SK-N-SH treated with all-trans-retinoic acid at 6 μM for 48 hours (cell line): ENCODE results near the gene LITAF.
A peak's percentile ranks its signal among the peaks of the same experiment; 100 is the strongest.

ENCODE experiments used
- ATAC-seq: fragments of 200-7000 bp; cut with Tn5 transposase; 3 replicates; pipeline ENCODE4 v1.9.1; 2020; ENCODE audit warnings: mild to moderate bottlenecking, moderate library complexity
- ARNTL ChIP-seq: fragments of 450-650 bp; formaldehyde crosslinking; IDR thresholded peaks from 2 replicates; pipeline ENCODE4 v1.5.0; 2020; ENCODE audit warnings: low read depth, mild to moderate bottlenecking, moderate library complexity, borderline replicate concordance
- BACH2 ChIP-seq: fragments of 250-450 bp; sonication (Bioruptor Pico); IDR thresholded peaks from 2 replicates; pipeline ENCODE4 v1.9.0; 2021; ENCODE audit warnings: mild to moderate bottlenecking, borderline replicate concordance
- CSRNP3 ChIP-seq: fragments of 250-450 bp; sonication (Bioruptor Pico); IDR thresholded peaks from 2 replicates; pipeline ENCODE4 v1.5.1; 2021; ENCODE audit warnings: mild to moderate bottlenecking, moderate library complexity
- ESRRG ChIP-seq: fragments of 250-450 bp; sonication (Bioruptor Pico); IDR thresholded peaks from 2 replicates; pipeline ENCODE4 v1.6.1; 2021; ENCODE audit warnings: mild to moderate bottlenecking
- GLIS3 ChIP-seq: fragments of 250-450 bp; sonication (Bioruptor Pico); IDR thresholded peaks from 2 replicates; pipeline ENCODE4 v1.5.0; 2020; ENCODE audit warnings: mild to moderate bottlenecking, moderate library complexity
- ISL1 ChIP-seq: fragments of 250-450 bp; sonication (Bioruptor Pico); IDR thresholded peaks from 2 replicates; pipeline ENCODE4 v2.1.2; 2022; ENCODE audit warnings: mild to moderate bottlenecking, moderate library complexity
- OSR1 ChIP-seq: fragments of 250-450 bp; sonication (Bioruptor Pico); IDR thresholded peaks from 2 replicates; pipeline ENCODE4 v1.8.0; 2022; ENCODE audit warnings: moderate library complexity, mild to moderate bottlenecking, inconsistent platforms
- POU6F1 ChIP-seq: fragments of 250-450 bp; sonication (Bioruptor Pico); IDR thresholded peaks from 2 replicates; pipeline ENCODE4 v1.8.0; 2021; ENCODE audit warnings: low read depth, mild to moderate bottlenecking, moderate library complexity, borderline replicate concordance
- PPARA ChIP-seq: fragments of 250-450 bp; sonication (Bioruptor Pico); IDR thresholded peaks from 2 replicates; pipeline ENCODE4 v1.5.0; 2020; ENCODE audit warnings: mild to moderate bottlenecking, borderline replicate concordance
- SNAI2 ChIP-seq: fragments of 250-450 bp; sonication (Bioruptor Pico); IDR thresholded peaks from 2 replicates; pipeline ENCODE4 v1.5.0; 2020; ENCODE audit warnings: mild to moderate bottlenecking, moderate library complexity
- TCF4 ChIP-seq: fragments of 250-450 bp; sonication (Bioruptor Pico); IDR thresholded peaks from 2 replicates; pipeline ENCODE4 v1.8.0; 2021; ENCODE audit warnings: mild to moderate bottlenecking, moderate library complexity, borderline replicate concordance
- TOX ChIP-seq: fragments of 250-450 bp; sonication (Bioruptor Pico); IDR thresholded peaks from 2 replicates; pipeline ENCODE4 v1.8.0; 2021; ENCODE audit warnings: mild to moderate bottlenecking, moderate library complexity, borderline replicate concordance
- ZC3H10 ChIP-seq: fragments of 250-450 bp; sonication (Bioruptor Pico); IDR thresholded peaks from 2 replicates; pipeline ENCODE4 v1.5.1; 2021; ENCODE audit warnings: mild to moderate bottlenecking, moderate library complexity
- ZFP3 ChIP-seq: fragments of 250-450 bp; sonication (Bioruptor Pico); IDR thresholded peaks from 2 replicates; pipeline ENCODE4 v1.5.0; 2020; ENCODE audit warnings: mild to moderate bottlenecking, moderate library complexity
- ZFP30 ChIP-seq: fragments of 450-650 bp; formaldehyde crosslinking; IDR thresholded peaks from 2 replicates; pipeline ENCODE4 v1.5.0; 2022; ENCODE audit warnings: mild to moderate bottlenecking, moderate library complexity
- ZNF565 ChIP-seq: fragments of 450-650 bp; formaldehyde crosslinking; conservative IDR thresholded peaks from 2 replicates; pipeline ENCODE4 v1.5.0; 2020; ENCODE audit warnings: low read depth, mild to moderate bottlenecking, moderate library complexity
- ZNF70 ChIP-seq: fragments of 450-650 bp; formaldehyde crosslinking; IDR thresholded peaks from 2 replicates; pipeline ENCODE4 v1.5.0; 2020; ENCODE audit warnings: mild to moderate bottlenecking, moderate library complexity
- TF ChIP-seq, protein P1 (sequence below): fragments of 250-450 bp; sonication (Bioruptor Pico); IDR thresholded peaks from 2 replicates; pipeline ENCODE4 v1.5.1; 2020; ENCODE audit warnings: low read depth, mild to moderate bottlenecking, moderate library complexity
- TF ChIP-seq, protein P2 (sequence below): fragments of 250-450 bp; sonication (Bioruptor Pico); IDR thresholded peaks from 2 replicates; pipeline ENCODE4 v1.5.0; 2020; ENCODE audit warnings: mild to moderate bottlenecking, moderate library complexity
- TF ChIP-seq, protein P3 (sequence below): fragments of 250-450 bp; sonication (Bioruptor Pico); IDR thresholded peaks from 2 replicates; pipeline ENCODE4 v1.8.0; 2020; ENCODE audit warnings: mild to moderate bottlenecking, moderate library complexity, borderline replicate concordance

Gene LITAF

DNA sequence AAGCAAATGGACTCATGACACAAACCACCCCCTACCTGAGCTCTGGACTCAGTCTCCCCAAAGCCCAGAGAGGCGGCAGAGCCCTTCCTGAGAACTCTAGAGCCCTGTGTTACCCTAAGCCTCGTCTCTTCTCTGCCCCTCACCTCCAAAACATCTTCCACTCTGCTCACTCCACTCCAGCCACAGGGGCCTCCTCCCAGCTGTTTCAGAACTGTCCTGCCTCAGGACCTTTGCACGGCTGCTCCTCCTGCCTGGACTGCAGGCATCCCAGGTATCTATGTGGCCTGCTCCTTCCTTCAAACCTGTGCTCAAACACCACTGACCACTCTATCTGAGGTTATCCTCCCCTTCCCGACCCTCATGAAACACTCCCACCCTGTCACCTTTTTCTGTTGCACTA, 12.9 kb upstream of the LITAF start:
- ATAC-seq, result no peak
- TF ChIP-seq ZFP3 (CRISPR knock-in tag) (no peak), TOX (no peak), ZNF565 (CRISPR knock-in tag) (no peak), CSRNP3 (CRISPR knock-in tag) (no peak), SNAI2 (CRISPR knock-in tag) (no peak), POU6F1 (CRISPR knock-in tag) (no peak), ESRRG (CRISPR knock-in tag) (no peak), OSR1 (CRISPR knock-in tag) (no peak), ISL1 (CRISPR knock-in tag) (no peak), ARNTL (no peak), ZNF70 (no peak), GLIS3 (CRISPR knock-in tag) (no peak), ZC3H10 (CRISPR knock-in tag) (no peak)
- TF ChIP-seq, protein P1, sequence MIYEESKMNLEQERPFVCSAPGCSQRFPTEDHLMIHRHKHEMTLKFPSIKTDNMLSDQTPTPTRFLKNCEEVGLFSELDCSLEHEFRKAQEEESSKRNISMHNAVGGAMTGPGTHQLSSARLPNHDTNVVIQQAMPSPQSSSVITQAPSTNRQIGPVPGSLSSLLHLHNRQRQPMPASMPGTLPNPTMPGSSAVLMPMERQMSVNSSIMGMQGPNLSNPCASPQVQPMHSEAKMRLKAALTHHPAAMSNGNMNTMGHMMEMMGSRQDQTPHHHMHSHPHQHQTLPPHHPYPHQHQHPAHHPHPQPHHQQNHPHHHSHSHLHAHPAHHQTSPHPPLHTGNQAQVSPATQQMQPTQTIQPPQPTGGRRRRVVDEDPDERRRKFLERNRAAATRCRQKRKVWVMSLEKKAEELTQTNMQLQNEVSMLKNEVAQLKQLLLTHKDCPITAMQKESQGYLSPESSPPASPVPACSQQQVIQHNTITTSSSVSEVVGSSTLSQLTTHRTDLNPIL (CRISPR knock-in tag), result no peak
- TF ChIP-seq, protein P2, sequence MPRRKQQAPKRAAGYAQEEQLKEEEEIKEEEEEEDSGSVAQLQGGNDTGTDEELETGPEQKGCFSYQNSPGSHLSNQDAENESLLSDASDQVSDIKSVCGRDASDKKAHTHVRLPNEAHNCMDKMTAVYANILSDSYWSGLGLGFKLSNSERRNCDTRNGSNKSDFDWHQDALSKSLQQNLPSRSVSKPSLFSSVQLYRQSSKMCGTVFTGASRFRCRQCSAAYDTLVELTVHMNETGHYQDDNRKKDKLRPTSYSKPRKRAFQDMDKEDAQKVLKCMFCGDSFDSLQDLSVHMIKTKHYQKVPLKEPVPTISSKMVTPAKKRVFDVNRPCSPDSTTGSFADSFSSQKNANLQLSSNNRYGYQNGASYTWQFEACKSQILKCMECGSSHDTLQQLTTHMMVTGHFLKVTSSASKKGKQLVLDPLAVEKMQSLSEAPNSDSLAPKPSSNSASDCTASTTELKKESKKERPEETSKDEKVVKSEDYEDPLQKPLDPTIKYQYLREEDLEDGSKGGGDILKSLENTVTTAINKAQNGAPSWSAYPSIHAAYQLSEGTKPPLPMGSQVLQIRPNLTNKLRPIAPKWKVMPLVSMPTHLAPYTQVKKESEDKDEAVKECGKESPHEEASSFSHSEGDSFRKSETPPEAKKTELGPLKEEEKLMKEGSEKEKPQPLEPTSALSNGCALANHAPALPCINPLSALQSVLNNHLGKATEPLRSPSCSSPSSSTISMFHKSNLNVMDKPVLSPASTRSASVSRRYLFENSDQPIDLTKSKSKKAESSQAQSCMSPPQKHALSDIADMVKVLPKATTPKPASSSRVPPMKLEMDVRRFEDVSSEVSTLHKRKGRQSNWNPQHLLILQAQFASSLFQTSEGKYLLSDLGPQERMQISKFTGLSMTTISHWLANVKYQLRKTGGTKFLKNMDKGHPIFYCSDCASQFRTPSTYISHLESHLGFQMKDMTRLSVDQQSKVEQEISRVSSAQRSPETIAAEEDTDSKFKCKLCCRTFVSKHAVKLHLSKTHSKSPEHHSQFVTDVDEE (CRISPR knock-in tag), result no peak

DNA sequence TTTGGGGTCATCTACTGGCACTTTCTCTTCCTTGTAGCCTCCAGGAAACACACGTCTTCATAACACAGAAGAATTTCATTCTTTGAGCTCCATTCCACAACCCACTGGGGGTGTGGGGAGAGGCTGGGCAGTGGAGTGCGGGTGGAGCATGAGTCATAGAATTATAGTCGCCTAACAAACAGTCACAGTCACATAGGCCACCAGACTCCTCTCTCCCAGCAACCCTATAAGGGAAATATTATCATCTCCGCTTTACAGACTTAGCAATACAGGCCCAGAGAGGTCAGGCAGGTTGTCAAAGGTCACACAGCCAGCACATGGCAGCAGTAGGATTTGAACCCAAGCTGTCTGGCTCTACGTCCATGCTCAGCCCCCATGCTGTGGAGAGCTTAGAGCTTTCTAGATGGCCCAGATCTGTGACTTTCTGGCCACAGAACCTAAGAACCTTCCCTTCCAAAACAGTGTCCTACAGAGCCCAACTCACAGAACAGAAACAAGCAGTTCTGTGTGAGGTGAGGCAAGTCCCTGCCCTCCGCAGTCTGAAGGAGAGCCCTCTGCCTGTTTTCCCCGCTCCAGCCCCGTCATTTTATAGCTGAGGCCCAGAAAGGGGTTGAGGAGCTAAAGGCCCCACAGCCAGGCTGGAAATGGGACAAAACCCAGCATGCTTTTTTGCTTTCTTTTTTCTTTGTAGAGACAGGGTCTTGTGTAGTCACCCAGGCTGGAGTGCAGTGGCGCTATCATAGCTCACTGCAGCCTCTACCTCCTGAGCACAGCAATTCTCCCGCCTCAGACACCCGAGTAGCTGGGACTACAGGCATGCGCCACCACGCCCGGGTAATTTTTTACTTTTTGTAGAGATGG, 10.7 kb upstream of the LITAF start:
- peak; percentile 87 for TF ChIP-seq ZFP3 (CRISPR knock-in tag)
- no peak for TF ChIP-seq PPARA (CRISPR knock-in tag)
- ATAC-seq, result peak; percentile 48; the same call in 2 of the 3 replicates

GRCh38 chr16:11596572-11597226, 10.0 kb upstream of the LITAF start:
- TF ChIP-seq TOX, result no peak
- TF ChIP-seq BACH2, result no peak
- TF ChIP-seq ARNTL, result no peak
- no peak for TF ChIP-seq ZFP30
- TF ChIP-seq, protein P2 (CRISPR knock-in tag), result no peak
- TF ChIP-seq, protein P3, sequence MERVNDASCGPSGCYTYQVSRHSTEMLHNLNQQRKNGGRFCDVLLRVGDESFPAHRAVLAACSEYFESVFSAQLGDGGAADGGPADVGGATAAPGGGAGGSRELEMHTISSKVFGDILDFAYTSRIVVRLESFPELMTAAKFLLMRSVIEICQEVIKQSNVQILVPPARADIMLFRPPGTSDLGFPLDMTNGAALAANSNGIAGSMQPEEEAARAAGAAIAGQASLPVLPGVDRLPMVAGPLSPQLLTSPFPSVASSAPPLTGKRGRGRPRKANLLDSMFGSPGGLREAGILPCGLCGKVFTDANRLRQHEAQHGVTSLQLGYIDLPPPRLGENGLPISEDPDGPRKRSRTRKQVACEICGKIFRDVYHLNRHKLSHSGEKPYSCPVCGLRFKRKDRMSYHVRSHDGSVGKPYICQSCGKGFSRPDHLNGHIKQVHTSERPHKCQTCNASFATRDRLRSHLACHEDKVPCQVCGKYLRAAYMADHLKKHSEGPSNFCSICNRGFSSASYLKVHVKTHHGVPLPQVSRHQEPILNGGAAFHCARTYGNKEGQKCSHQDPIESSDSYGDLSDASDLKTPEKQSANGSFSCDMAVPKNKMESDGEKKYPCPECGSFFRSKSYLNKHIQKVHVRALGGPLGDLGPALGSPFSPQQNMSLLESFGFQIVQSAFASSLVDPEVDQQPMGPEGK (CRISPR knock-in tag), result no peak
- no peak for TF ChIP-seq TCF4
- no peak for TF ChIP-seq PPARA (CRISPR knock-in tag)
- no peak for ATAC-seq
